NCI-H526 (cell line): ENCODE data around the gene VAT1L.
"Not testable (repeated sequence)": the region's sequence is repeated elsewhere in the genome, so short reads cannot be mapped to it uniquely, and the experiment has no call there.

ENCODE experiments used
- DNase-seq, 2 experiments: peaks; one replicate each; lab custom pipeline; 2025; lab: John Stamatoyannopoulos, UW

Gene VAT1L

DNA sequence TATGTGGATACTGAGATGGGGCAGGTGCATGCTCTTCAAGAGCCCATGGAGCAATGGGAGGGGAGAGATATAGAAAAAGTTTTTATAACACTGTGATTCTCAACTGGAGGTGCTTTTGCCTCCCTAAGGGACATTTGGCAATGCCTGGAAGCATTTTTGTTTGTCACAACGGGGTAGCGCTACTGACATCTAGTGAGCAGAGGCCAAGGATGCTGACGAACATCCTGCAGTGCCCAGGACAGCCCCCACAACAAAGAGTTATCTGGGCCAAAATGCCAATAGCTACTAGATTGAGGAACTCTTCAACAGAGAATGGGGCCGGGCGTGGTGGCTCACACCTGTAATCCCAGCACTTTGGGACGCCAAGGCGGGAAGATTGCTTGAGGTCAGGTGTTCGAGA, 166.8 kb downstream of the VAT1L start:
- no peak for DNase-seq

DNA sequence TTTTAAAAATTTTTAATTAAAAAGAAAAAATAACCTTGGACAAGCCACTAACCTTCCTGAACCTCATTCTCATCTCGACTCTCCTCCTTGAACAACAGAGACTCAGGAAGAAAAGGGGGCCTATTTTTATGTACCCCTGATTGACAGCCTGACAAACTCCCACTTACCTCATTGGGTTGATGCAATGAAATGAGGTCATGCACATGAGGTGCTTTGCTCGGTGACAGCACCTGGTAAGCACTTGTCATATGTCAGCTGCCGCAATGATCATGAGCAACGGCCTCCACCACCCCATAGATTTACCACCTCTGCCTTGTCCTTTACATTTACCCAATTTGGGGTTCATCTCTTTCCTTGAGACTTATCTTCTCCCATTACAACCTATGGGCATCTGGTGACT, 167.9 kb downstream of the VAT1L start:
- DNase-seq = no peak

GRCh38 chr16:77960766-77961165, 172.4 kb downstream of the VAT1L start:
- DNase-seq = peak in 1 of 2 experiments; percentile 29

DNA sequence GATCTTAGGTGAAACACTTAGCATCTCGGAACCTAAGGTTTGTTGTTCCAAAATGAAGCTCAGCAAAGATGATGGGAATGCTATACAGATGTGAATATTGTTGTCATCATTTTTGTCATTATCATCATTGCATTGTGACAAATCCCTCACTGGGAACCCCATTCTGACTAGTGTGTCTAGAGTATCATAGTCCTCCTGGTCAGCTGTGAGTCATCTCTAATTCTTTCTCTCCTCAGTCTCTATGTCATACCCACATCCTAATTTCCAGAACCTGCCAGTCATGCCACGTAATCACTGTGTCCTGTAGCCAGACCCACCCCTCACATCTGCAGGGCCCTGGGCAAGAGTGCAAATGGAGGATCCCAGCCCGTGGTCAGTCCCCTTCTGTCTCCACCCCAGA, 173.4 kb downstream of the VAT1L start:
- DNase-seq = no peak

DNA sequence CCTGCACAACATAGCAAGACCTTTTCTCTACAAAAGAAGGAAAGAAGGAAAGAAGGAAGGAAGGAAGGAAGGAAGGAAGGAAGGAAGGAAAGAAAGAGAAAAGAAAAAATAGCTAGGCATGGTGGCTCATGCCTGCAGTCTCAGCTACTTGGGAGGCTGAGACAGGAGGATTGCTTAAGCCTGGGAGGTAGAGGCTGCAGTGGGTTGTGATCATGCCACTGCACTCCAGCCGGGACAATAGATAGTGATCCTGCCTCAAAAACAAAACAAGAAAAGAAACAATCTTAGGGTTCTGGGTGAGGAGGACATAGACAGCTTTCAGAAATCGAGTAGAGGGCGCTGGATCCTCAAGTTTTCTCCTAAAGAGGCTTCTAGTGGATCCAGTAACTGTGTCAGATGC, 174.3 kb downstream of the VAT1L start:
- DNase-seq = no peak

DNA sequence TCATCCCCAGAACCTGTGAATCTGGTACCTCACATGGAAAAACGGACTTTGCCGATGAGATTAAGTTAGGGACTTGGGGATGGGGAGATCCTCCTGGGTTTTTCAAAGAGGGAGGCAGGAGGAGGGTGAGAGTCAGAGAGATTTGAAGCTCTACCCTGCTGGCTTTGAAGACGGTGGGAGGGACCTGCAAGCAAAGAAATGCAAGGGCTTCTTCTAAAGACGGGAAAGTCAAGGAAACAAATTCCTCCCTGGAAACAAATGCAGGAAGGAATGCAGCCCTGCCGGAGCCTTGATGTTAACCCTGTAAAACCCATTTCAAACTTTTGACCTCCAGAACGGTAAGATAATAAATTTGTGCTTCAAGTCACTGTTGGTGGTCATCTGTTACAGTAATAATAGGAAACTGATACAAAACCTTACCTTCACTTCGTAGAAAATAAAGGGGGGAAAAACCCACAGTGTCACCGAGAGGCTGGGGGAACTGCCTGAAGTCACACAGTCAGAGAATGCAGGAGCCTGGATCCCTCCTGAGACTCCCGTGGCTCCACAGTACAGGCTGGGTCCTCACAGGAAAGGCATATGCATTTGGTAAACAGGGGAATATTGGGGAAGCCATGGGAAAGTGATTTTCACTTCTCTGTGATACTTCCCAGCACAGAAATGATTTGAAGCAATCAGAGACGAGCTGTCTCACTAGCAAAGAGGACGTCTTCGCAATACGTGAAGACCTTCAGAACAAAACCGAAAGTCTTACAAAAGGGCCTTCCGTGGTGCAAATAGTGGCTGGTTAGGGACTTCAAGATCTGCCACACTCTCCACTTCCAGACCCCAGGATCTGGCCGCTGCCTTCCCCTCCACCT, 175.1 kb downstream of the VAT1L start:
- no peak for DNase-seq

DNA sequence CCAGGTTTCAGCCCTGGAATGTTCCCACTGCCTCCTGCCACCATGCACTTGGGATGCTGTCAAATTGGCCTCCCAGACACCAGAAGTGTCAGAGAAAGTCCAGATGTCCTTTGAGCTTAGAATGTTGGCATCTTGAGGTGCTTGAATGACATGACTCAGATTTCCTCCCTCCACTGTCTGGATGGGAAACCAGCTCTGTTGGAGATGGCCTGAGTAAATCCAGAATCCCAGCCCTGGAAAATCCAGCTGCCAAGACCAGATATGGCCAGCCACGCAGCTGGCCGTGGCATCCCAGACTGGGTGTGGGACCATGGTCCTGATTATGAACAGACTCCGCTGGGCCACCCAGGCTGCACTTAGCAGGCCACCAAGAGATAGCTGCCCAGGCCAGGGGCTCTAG, 177.0 kb downstream of the VAT1L start:
- DNase-seq = no peak

GRCh38 chr16:77967054-77967904, 178.9 kb downstream of the VAT1L start:
- no peak for DNase-seq

DNA sequence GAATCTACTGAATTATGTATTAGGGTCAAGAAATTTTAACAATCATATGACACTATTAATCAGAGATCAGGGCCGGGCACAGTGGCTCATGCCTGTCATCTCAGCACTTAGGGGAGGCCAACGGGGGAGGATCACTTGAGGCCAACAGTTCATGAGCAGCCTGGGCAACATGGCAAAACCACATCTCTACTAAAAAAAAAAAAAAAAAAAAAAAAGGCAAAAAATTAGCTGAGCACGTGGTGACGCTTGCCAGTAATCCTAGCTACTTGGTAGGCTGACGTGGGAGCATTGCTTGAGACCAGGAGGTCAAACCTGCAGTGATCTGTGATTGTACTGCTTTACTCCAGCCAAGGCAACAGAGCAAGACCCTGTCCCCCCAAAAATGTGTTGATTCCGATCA, 181.5 kb downstream of the VAT1L start:
- DNase-seq = no peak

DNA sequence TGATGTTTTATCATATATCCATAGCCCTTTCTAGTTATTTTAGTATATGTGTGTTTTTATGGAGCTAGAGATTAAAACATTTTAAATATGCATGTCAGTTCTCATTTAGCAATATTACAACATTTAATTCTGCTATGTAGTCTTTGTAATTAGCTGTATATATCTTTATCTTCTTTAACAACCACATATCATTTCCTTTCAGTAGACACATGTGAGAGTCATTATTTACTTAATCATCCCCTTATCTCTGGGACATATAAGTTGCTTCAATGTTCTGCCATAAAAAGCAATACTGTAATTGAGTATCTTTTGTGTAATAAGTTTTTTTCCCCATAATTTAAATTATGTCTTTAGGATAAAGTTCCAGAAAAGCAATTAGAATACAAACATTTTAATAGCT, 182.0 kb downstream of the VAT1L start:
- no peak for DNase-seq

DNA sequence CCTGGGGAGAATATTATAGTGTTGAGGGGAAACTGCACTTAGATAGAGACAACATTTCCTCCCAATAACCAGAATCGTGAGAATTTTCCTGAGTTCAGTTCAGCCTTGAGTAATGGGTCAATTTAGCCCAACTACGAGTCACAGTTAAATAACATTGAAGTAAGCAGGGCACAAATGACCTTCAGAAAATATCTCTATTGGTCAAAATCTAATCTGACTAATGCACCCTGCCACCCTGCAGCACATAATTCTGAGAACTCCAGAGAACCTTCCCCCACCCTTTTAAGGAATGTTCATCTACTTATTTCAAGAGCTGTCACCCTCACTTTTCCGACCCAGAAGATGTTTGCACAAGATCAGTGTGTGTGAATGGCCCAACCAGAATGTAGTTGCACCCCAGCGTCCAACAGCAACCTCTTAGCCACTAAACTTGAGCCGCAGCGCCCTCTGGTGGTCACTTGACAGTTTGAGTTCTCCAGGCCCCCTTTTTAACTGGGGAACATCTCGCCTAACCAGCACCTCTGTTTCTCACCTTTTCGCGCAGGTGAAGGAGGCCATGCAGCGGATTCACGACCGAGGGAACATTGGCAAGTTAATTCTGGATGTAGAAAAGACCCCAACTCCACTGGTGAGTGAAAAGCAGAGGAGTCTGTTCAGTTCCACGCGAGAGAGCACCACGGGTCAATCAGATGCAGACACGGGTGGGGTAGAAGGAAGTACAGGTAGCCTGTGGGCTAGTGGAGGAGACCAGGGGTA, 183.1 kb downstream of the VAT1L start:
- peak; percentile 18 to 78 for DNase-seq

- DNase-seq = no peak
Observed at GRCh38 chr16:77972062-77972392, 183.7 kb downstream of the VAT1L start.

GRCh38 chr16:77974883-77975282, 186.5 kb downstream of the VAT1L start:
- DNase-seq = no peak

- DNase-seq = no peak
Observed at GRCh38 chr16:77975942-77976341, 187.6 kb downstream of the VAT1L start.

DNA sequence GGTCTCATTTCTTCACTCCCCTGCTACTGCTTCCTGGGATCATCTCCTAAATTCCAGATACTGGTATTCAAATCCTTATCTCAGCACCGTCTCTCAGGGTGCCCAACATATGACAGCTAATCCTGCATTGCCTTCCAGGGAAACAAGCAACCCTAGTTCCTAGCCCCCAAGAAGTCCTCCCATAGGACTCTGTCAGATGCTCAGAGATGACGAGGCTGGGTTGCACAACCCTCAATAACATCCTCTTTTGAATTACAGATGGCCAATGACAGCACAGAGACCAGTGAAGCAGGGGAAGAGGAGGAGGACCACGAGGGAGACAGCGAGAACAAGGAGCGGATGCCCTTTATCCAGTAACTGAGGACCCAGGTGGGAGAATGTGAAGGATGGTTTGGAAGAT, 189.0 kb downstream of the VAT1L start:
- DNase-seq = no peak

GRCh38 chr16:77985111-77985510, 196.7 kb downstream of the VAT1L start:
- no peak for DNase-seq

GRCh38 chr16:77986011-77986740, 197.8 kb downstream of the VAT1L start:
- no peak for DNase-seq

- DNase-seq = peak; percentile 52 to 58
Observed at GRCh38 chr16:77987810-77988209, 199.4 kb downstream of the VAT1L start.

GRCh38 chr16:77989846-77990245, 201.5 kb downstream of the VAT1L start:
- DNase-seq = no peak

DNA sequence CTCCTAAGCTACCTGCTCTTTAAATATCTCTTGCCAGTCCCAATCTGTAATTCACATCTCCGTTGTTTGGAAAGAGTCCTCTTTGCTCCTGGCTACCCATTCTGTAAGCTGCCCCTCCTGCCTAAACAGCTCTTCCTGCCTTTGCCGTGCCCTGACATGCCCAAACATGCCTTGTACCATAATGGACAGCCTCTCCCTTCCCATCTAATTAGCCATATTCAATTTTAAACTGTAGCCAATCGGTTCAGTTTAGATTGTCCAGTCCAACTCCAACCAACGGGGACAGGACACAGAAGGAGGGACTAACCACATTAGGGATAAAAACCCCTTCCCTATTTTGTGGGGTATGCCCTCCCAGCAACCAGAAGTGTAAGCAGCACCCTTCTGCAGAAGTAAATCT, 203.3 kb downstream of the VAT1L start:
- peak; percentile 15 to 22 for DNase-seq

- DNase-seq = not testable (repeated sequence)
Observed at GRCh38 chr16:77992381-77992780, 204.0 kb downstream of the VAT1L start.
